H9 (cell line): ENCODE data around the gene ADAMTS15. TPM values are rescaled to one million over a fixed set of nuclear protein-coding genes. Genes with fewer than 3 reads are reported as not detected.

Experiments
- DNase-seq: peaks from one replicate; pipeline ENCODE4 v3.0.0-alpha.2; 2017
- H2AFZ ChIP-seq: one replicate; pipeline ENCODE4 v1.6.1; 2013; ENCODE audit warnings: mild to moderate bottlenecking, low read length, control low read depth, moderate library complexity
- H2AK5ac ChIP-seq: 2 replicates; pipeline ENCODE4 v1.6.1; 2013; ENCODE audit warnings: low read length, control low read depth, mixed read lengths; ENCODE audit not compliant: insufficient read length
- H2BK120ac ChIP-seq: one replicate; pipeline ENCODE4 v1.6.1; 2013; ENCODE audit warnings: low read depth, mild to moderate bottlenecking, low read length, control low read depth, inconsistent platforms; ENCODE audit not compliant: poor library complexity, severe bottlenecking
- H2BK12ac ChIP-seq: 2 replicates; pipeline ENCODE4 v1.6.1; 2013; ENCODE audit warnings: low read length, control low read depth, mixed read lengths, low read depth; ENCODE audit not compliant: insufficient read length
- H2BK15ac ChIP-seq: 2 replicates; pipeline ENCODE4 v1.6.1; 2013; ENCODE audit warnings: low read depth, low read length, control low read depth
- H2BK20ac ChIP-seq: one replicate; pipeline ENCODE4 v1.6.1; 2013; ENCODE audit warnings: low read depth, mild to moderate bottlenecking, low read length, control low read depth, inconsistent platforms; ENCODE audit not compliant: poor library complexity, severe bottlenecking
- H2BK5ac ChIP-seq: 2 replicates; pipeline ENCODE4 v1.6.1; 2013; ENCODE audit warnings: low read length, control low read depth, mixed read lengths; ENCODE audit not compliant: insufficient read length
- H3K14ac ChIP-seq: 2 replicates; pipeline ENCODE4 v1.6.1; 2013; ENCODE audit warnings: low read length, control low read depth; ENCODE audit not compliant: insufficient read depth
- H3K18ac ChIP-seq: 2 replicates; pipeline ENCODE4 v1.6.1; 2013; ENCODE audit warnings: low read depth, mild to moderate bottlenecking, mixed read lengths, low read length, control low read depth; ENCODE audit not compliant: insufficient read length
- H3K23ac ChIP-seq: 2 replicates; pipeline ENCODE4 v1.6.1; 2013; ENCODE audit warnings: low read length, control low read depth, mixed read lengths, low read depth; ENCODE audit not compliant: insufficient read length
- H3K23me2 ChIP-seq: 2 replicates; pipeline ENCODE4 v1.6.1; 2013; ENCODE audit warnings: low read depth, mild to moderate bottlenecking, mixed read lengths, low read length, control low read depth; ENCODE audit not compliant: insufficient read length, poor library complexity, severe bottlenecking
- H3K27ac ChIP-seq: 2 replicates; pipeline ENCODE4 v1.5.1; 2013; ENCODE audit warnings: low read length, control low read depth, mixed read lengths, low read depth; ENCODE audit not compliant: insufficient read length
- H3K27me3 ChIP-seq: 2 replicates; pipeline ENCODE4 v1.6.1; 2013; ENCODE audit warnings: low read length, control low read depth, inconsistent platforms; ENCODE audit not compliant: insufficient read depth
- H3K4ac ChIP-seq: 2 replicates; pipeline ENCODE4 v1.6.1; 2013; ENCODE audit warnings: low read depth, mild to moderate bottlenecking, control low read depth, inconsistent platforms, low read length, moderate library complexity
- H3K4me1 ChIP-seq: 2 replicates; pipeline ENCODE4 v1.6.1; 2013; ENCODE audit warnings: low read length, control low read depth, inconsistent platforms; ENCODE audit not compliant: insufficient read depth
- H3K4me2 ChIP-seq: 2 replicates; pipeline ENCODE4 v1.6.1; 2013; ENCODE audit warnings: low read length, control low read depth, mixed read lengths; ENCODE audit not compliant: insufficient read length, insufficient read depth
- H3K56ac ChIP-seq: 2 replicates; pipeline ENCODE4 v1.6.1; 2013; ENCODE audit warnings: low read depth, mild to moderate bottlenecking, mixed read lengths, low read length, control low read depth; ENCODE audit not compliant: insufficient read length
- H3K79me1 ChIP-seq: 2 replicates; pipeline ENCODE4 v1.6.1; 2013; ENCODE audit warnings: low read depth, mild to moderate bottlenecking, moderate library complexity, low read length, control low read depth, inconsistent platforms; ENCODE audit not compliant: insufficient read depth, poor library complexity, severe bottlenecking
- H3K79me2 ChIP-seq: 2 replicates; pipeline ENCODE4 v1.6.1; 2013; ENCODE audit warnings: low read length, control low read depth, inconsistent platforms; ENCODE audit not compliant: insufficient read depth
- H3K9ac ChIP-seq: 2 replicates; pipeline ENCODE4 v1.6.1; 2013; ENCODE audit warnings: low read length, control low read depth, mixed read lengths; ENCODE audit not compliant: insufficient read length; ENCODE audit errors: extremely low read depth
- H3K9me3 ChIP-seq: one replicate; pipeline ENCODE4 v1.6.1; 2013; ENCODE audit warnings: low read depth, low read length, inconsistent platforms; ENCODE audit not compliant: control insufficient read depth
- H3T11ph ChIP-seq: one replicate; pipeline ENCODE4 v1.6.1; 2013; ENCODE audit warnings: mild to moderate bottlenecking, low read length, control low read depth, inconsistent platforms
- H4K20me1 ChIP-seq: one replicate; pipeline ENCODE4 v1.6.1; 2013; ENCODE audit not compliant: control insufficient read depth, insufficient read length, insufficient read depth
- H4K5ac ChIP-seq: 2 replicates; pipeline ENCODE4 v1.6.1; 2013; ENCODE audit warnings: low read depth, mild to moderate bottlenecking, mixed read lengths, low read length, control low read depth; ENCODE audit not compliant: insufficient read length
- H4K8ac ChIP-seq: replicated peaks from 2 replicates; pipeline ENCODE4 v1.6.1; 2013; ENCODE audit warnings: low read length, control low read depth, mixed read lengths, low read depth; ENCODE audit not compliant: insufficient read length
- H4K91ac ChIP-seq: 2 replicates; pipeline ENCODE4 v1.6.1; 2013; ENCODE audit warnings: low read depth, mild to moderate bottlenecking, moderate library complexity, mixed read lengths, low read length, control low read depth; ENCODE audit not compliant: insufficient read length
- H3K27ac Mint-ChIP-seq, 3 experiments: 2 replicates in 2 of 3; 3 replicates in 1 of 3; pipeline ENCODE4 v1.8.0; 2020 to 2021; ENCODE audit warnings: mixed read lengths in 3 of 3, mild to moderate bottlenecking in 1 of 3, moderate library complexity in 1 of 3
- H3K27me3 Mint-ChIP-seq: 2 replicates; pipeline ENCODE4 v1.8.0; 2021; ENCODE audit warnings: low read depth, mild to moderate bottlenecking, moderate library complexity, mixed read lengths
- H3K36me3 Mint-ChIP-seq, 3 experiments: 2 replicates in 2 of 3; 3 replicates in 1 of 3; pipeline ENCODE4 v1.8.0; 2020 to 2021; ENCODE audit warnings: low read depth in 3 of 3, mixed read lengths in 3 of 3; ENCODE audit not compliant: insufficient read depth in 1 of 3
- H3K4me1 Mint-ChIP-seq, 2 experiments: 2 replicates each; pipeline ENCODE4 v1.8.0; 2020; ENCODE audit warnings: mixed read lengths in 2 of 2
- H3K4me3 Mint-ChIP-seq, 2 experiments: 2 replicates in 1 of 2; 3 replicates in 1 of 2; pipeline ENCODE4 v1.8.0; 2020 to 2021; ENCODE audit warnings: mild to moderate bottlenecking in 2 of 2, mixed read lengths in 2 of 2, moderate library complexity in 1 of 2
- H3K9me3 Mint-ChIP-seq, 2 experiments: 2 replicates in 1 of 2; 3 replicates in 1 of 2; pipeline ENCODE4 v1.8.0; 2020; ENCODE audit warnings: mild to moderate bottlenecking in 2 of 2, mixed read lengths in 2 of 2, moderate library complexity in 1 of 2
- WGBS: extraction: QIAGEN DNeasy Blood & Tissue Kit; methylation state at CpG from one replicate; pipeline ENCODE4 v1.1.7; 2013; ENCODE audit warnings: missing lambda C conversion rate, low lambda C conversion rate, mixed read lengths; ENCODE audit not compliant: insufficient read length; ENCODE audit errors: extremely low coverage; 5-methylcytosine and 5-hydroxymethylcytosine counted together
- total RNA-seq: library from RNA; stranded (reverse); gene quantifications from 2 replicates; pipeline ENCODE4 v1.2.1, GENCODE V29; 2021
- TF ChIP-seq, protein P1 (sequence below): fragments of 200-600 bp; sonication (generic); conservative IDR thresholded peaks from 3 replicates; pipeline ENCODE4 v1.8.0; 2021; ENCODE audit warnings: antibody characterized with exemption, mild to moderate bottlenecking

ADAMTS15 gene
- total RNA-seq, 1 experiment from 2014 or later = 1.3 TPM

DNA sequence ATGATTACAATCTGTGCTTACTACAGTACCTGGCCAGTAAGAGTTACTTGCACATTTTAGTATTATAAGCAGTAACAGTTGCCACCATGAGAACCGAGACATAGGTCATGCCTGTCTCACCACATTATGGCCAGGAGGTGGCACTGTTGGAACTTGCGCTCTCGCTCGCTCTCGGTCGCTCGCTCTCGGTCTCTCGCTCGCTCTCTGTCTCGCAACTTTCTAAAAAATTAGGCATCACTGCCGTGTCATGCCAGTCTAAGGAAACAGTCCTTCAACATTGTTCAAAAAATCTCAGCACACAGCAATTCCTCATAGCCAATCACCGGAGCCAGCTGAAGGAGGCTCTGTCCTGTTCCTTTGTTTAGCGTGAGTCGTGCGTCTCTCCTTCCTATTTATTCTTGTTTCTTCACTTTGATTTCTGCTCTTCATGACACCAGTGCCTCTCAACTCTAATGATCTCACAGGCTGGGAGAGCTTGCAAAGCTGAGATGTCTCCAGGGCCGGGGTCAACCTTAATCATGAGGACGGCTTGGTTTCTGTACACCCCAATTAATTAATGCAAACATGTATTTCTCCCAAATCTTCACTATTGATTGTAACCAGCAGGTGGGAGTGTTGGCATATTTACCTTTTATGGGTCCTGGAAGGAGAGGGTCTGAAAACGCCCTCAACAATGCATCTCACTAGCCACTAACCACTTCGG is 13.8 kb upstream of the ADAMTS15 start:
- Histone ChIP-seq H4K5ac (no peak overlapping the region), H3K56ac (no peak overlapping the region), H3K23me2 (peaks cover 4% of the 10 kb centered on the region), H2BK5ac (no peak overlapping the region), H2BK15ac (no peak overlapping the region), H3K27ac (no peak overlapping the region), H3T11ph (no peak overlapping the region), H3K9ac (peak overlapping the region; percentile 67), H3K4me2 (peak overlapping the region; percentile 97), H4K8ac (no peak overlapping the region), H2BK20ac (no peak overlapping the region), H3K79me1 (no peaks in the 10 kb centered on the region), H3K14ac (peak overlapping the region; percentile 57; the same call in 1 of the 2 replicates), H4K91ac (no peak overlapping the region), H2BK120ac (no peak overlapping the region), H2BK12ac (no peak overlapping the region), H3K79me2 (no peaks in the 10 kb centered on the region), H3K4ac (no peak overlapping the region), H3K4me1 (no peaks in the 10 kb centered on the region), H2AK5ac (no peak overlapping the region), H2AFZ (peak overlapping the region; percentile 100), H3K9me3 (no peaks in the 10 kb centered on the region), H3K27me3 (no peaks in the 10 kb centered on the region; the same call in 1 of the 2 replicates), H3K23ac (no peak overlapping the region), H4K20me1 (no peaks in the 10 kb centered on the region), H3K18ac (peak overlapping the region; percentile 36)
- DNase-seq = peak; percentile 78
- Mint-ChIP-seq H3K4me1 (0 out of 4 replicates have a peak, but pooled peaks cover 0 to 1% of the 10 kb centered on the region in 2 experiments), H3K27me3 (peaks cover 32% of the 10 kb centered on the region), H3K36me3 (no peaks in the 10 kb centered on the region; a peak in 1 of 7 replicates), H3K9me3 (no peaks in the 10 kb centered on the region), H3K4me3 (no peak overlapping the region), H3K27ac (no peak overlapping the region)
- WGBS = no CpG with 5 or more reads among the region's 20 CpGs
- TF ChIP-seq, protein P1, sequence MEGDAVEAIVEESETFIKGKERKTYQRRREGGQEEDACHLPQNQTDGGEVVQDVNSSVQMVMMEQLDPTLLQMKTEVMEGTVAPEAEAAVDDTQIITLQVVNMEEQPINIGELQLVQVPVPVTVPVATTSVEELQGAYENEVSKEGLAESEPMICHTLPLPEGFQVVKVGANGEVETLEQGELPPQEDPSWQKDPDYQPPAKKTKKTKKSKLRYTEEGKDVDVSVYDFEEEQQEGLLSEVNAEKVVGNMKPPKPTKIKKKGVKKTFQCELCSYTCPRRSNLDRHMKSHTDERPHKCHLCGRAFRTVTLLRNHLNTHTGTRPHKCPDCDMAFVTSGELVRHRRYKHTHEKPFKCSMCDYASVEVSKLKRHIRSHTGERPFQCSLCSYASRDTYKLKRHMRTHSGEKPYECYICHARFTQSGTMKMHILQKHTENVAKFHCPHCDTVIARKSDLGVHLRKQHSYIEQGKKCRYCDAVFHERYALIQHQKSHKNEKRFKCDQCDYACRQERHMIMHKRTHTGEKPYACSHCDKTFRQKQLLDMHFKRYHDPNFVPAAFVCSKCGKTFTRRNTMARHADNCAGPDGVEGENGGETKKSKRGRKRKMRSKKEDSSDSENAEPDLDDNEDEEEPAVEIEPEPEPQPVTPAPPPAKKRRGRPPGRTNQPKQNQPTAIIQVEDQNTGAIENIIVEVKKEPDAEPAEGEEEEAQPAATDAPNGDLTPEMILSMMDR = peak; percentile 73
